ENCODE measurements around the gene PPP2R3A. TPM values are rescaled to one million over a fixed set of nuclear protein-coding genes. Genes with fewer than 3 reads are reported as not detected.
A peak's percentile ranks its signal among the peaks of the same experiment; 100 is the strongest.

PPP2R3A gene
- total RNA-seq, 3 donors from 2014 or later (not counting 1 experiment from before 2014, with no cell fraction given), result 0.35 to 0.43 (median 0.40) TPM

DNA sequence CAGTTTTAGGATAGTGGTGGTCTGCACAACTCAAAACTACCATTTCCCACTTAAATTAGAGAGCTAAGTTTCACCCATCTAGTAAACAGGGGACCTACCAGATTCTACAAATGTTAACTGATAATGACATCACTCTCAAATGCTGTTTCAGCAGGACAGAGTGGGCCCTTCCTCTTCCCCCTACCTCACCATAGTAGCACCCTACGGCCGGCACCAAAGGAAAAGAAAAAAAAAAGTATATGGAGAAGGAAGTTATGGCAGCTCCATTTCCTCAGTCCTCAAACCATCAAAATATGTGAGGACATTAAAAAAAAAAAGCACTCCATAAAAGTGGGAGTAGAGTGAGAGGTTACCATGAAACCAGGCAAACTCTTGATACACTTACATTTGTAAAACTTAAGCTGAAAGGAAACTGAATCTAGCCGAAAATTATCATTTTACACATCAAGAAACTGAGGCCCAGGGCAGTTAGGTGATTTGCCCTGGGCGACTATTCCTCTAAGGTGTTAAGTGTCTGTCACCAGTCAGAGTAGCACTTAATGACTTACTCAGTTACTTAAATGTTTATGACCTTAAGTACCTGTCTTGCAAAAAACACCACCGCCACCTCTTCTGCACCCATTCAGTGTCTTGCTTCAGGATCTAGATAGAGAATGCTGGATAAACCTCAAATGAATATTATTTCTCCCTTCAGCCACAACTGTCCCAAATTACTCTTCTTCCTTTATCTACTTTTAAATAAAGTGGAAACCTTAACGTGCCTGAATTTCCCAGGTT is 227.9 kb downstream of the PPP2R3A start:
- intact Hi-C loops (cut with micrococcal nuclease), result loop anchor here (5.0 to 10.0 kb wide), 3 partner anchors 41 to 731 kb away; no protein-coding TSS in a partner anchor
- H3K27me3 Mint-ChIP-seq (ENCODE audit: low read depth in 2 of 2), result peaks cover 0 to 5% of the 10 kb centered on the region in 2 donors
- DNase-seq, result peak in 1 of 2 donors; percentile 40
- WGBS (ENCODE audit: insufficient coverage), result 0% methylated on average over 4 of the region's 6 CpGs
- Histone ChIP-seq H3K27ac (ENCODE audit: low read length) (peak overlapping the region; percentile 99), H3K9me3 (ENCODE audit: control insufficient read depth, insufficient read depth, low read length) (no peaks in the 10 kb centered on the region), H3K4me1 (ENCODE audit: control insufficient read depth, insufficient read depth, low read length) (peaks cover 31% of the 10 kb centered on the region), H3K27me3 (ENCODE audit: control insufficient read depth, insufficient read depth, low read length) (no peaks in the 10 kb centered on the region), H3K4me3 (ENCODE audit: low read length) (peak overlapping the region; percentile 56), H3K36me3 (ENCODE audit: control insufficient read depth, insufficient read depth, low read length) (no peaks in the 10 kb centered on the region)
- no peaks in the 10 kb centered on the region for H3K9me3 Mint-ChIP-seq
- peak overlapping the region; percentile 99 for H3K4me3 Mint-ChIP-seq
- peaks cover 9% of the 10 kb centered on the region for H3K36me3 Mint-ChIP-seq
- H3K4me1 Mint-ChIP-seq, result peaks cover 87 to 88% of the 10 kb centered on the region in 2 donors
- no peak for TF ChIP-seq CTCF (IDR thresholded peaks at IDR 0.05)
- H3K27ac Mint-ChIP-seq, result peak overlapping the region; percentile 98
- ATAC-seq, result no peak

- peak overlapping the region; percentile 99 for H3K27ac ChIP-seq (ENCODE audit: low read length)
- H3K4me1 Mint-ChIP-seq, result peaks cover 76 to 79% of the 10 kb centered on the region in 2 donors
- no peaks in the 10 kb centered on the region for H3K36me3 ChIP-seq (ENCODE audit: control insufficient read depth, insufficient read depth, low read length)
- peak overlapping the region; percentile 99 for H3K4me3 Mint-ChIP-seq
- H3K4me3 ChIP-seq (ENCODE audit: low read length), result peak overlapping the region; percentile 56
- H3K27ac Mint-ChIP-seq, result peak overlapping the region; percentile 98
- under 1% methylated on average over 47 of the region's 47 CpGs for WGBS (ENCODE audit: insufficient coverage)
- H3K9me3 ChIP-seq (ENCODE audit: control insufficient read depth, insufficient read depth, low read length), result no peaks in the 10 kb centered on the region
- ATAC-seq (peak in 2 of 3 donors; percentile 2 to 15), DNase-seq (peak; percentile 67 to 92)
- intact Hi-C loops (cut with micrococcal nuclease), result loop anchor here (5.0 to 10.0 kb wide), 4 partner anchors 42 to 748 kb away; no protein-coding TSS in a partner anchor
- H3K27me3 ChIP-seq (ENCODE audit: control insufficient read depth, insufficient read depth, low read length), result no peaks in the 10 kb centered on the region
- peaks cover 9% of the 10 kb centered on the region for H3K36me3 Mint-ChIP-seq
- H3K4me1 ChIP-seq (ENCODE audit: control insufficient read depth, insufficient read depth, low read length), result peaks cover 23% of the 10 kb centered on the region
- H3K27me3 Mint-ChIP-seq (ENCODE audit: low read depth in 2 of 2), result peaks cover 0 to 5% of the 10 kb centered on the region in 2 donors
- no peaks in the 10 kb centered on the region for H3K9me3 Mint-ChIP-seq
- no peak for TF ChIP-seq CTCF (IDR thresholded peaks at IDR 0.05)
Measured at GRCh38 chr3:136194409-136195257, 229.1 kb downstream of the PPP2R3A start.

DNA sequence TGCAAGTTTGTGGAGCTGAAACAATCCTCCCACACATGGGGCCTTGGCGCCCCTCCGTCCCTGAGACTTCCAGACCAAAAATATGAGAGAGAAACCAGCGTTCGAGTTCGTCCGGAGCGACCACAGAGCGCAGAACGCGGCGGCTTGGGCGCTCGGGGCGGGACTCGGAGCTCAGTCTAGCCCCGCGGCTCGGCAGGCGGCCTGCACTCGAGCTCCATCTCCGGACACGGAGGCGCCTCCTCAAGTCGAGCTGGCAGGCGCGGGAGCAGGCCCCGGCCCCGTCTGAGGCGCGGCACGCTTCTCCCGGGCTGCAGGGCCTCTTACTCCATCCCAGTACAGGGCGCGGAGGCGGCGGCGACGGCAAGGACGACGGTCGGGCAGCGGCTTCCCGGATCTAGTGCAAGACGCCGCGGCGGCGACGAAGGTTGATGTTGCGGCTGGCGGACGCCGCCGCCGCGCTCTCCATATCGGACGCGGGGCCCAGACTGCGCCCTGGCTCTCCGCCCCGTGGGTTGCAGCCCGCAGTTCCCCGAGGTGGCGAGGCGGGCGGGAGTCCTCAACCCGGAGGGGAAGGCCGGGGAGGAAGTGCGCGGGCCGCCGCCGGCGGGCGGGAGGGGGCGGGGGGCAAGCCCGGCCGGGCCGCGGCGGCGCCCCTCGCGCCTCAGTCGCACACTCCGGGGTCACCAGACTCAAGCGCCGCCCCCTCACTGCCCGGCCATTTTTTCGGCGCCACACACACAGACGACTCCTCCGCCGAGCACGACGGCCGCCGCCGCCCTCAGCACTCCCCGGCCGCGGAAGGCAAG is 229.9 kb downstream of the PPP2R3A start:
- peaks cover 0 to 5% of the 10 kb centered on the region in 2 donors for H3K27me3 Mint-ChIP-seq (ENCODE audit: low read depth in 2 of 2)
- Histone ChIP-seq H3K36me3 (ENCODE audit: control insufficient read depth, insufficient read depth, low read length) (no peaks in the 10 kb centered on the region), H3K4me3 (ENCODE audit: low read length) (peak overlapping the region; percentile 56), H3K27me3 (ENCODE audit: control insufficient read depth, insufficient read depth, low read length) (no peaks in the 10 kb centered on the region), H3K9me3 (ENCODE audit: control insufficient read depth, insufficient read depth, low read length) (no peaks in the 10 kb centered on the region), H3K27ac (ENCODE audit: low read length) (peak overlapping the region; percentile 99), H3K4me1 (ENCODE audit: control insufficient read depth, insufficient read depth, low read length) (peaks cover 15% of the 10 kb centered on the region)
- peaks cover 68 to 70% of the 10 kb centered on the region in 2 donors for H3K4me1 Mint-ChIP-seq
- peak overlapping the region; percentile 99 for H3K4me3 Mint-ChIP-seq
- no peaks in the 10 kb centered on the region for H3K9me3 Mint-ChIP-seq
- intact Hi-C loops (cut with micrococcal nuclease), result loop anchor here (1.0 to 10.0 kb wide), 4 partner anchors 121 to 747 kb away; partner anchors contain the start of gene STAG1
- DNase-seq (peak; percentile 82 to 92), ATAC-seq (peak; percentile 60 to 81 (median 71))
- under 1% methylated on average over 103 of the region's 103 CpGs for WGBS (ENCODE audit: insufficient coverage)
- H3K27ac Mint-ChIP-seq, result peak overlapping the region; percentile 98
- no peak for TF ChIP-seq CTCF (IDR thresholded peaks at IDR 0.05)
- H3K36me3 Mint-ChIP-seq, result peaks cover 9% of the 10 kb centered on the region
